Lower leg skin (tissue), 4 donors: ENCODE data around the gene LPXN. TPM values are rescaled to one million over a fixed set of nuclear protein-coding genes. Genes with fewer than 3 reads are reported as not detected.

Experiments
- DNase-seq, 2 donors: peaks; one replicate each; pipeline ENCODE4 v3.0.0-alpha.2; 2019; ENCODE audit warnings: low spot score in 2 of 2
- H3K4me3 ChIP-seq: fragments of 200-600 bp; sonication (generic); 2 replicates; pipeline ENCODE4 v1.5.1; 2017; ENCODE audit warnings: mild to moderate bottlenecking, low read depth; ENCODE audit not compliant: poor library complexity, severe bottlenecking
- CTCF ChIP-seq, 3 donors: fragments of 450-650 bp; IDR thresholded peaks; one replicate each; pipeline ENCODE4 v1.5.1; 2016; ENCODE audit warnings: antibody characterized with exemption in 3 of 3, mild to moderate bottlenecking in 3 of 3, moderate library complexity in 2 of 3
- POLR2A ChIP-seq, 2 donors: fragments of 450-650 bp; IDR thresholded peaks; one replicate each; pipeline ENCODE4 v1.6.1; 2016 to 2017; ENCODE audit warnings: antibody characterized with exemption in 2 of 2, mild to moderate bottlenecking in 1 of 2, moderate library complexity in 1 of 2
- WGBS, 2 donors: methylation state at CpG; one replicate each; pipeline ENCODE4 v1.1.5; 2018; 5-methylcytosine and 5-hydroxymethylcytosine counted together
- intact Hi-C: fragments of 100-400 bp; cut with DNase I; formaldehyde crosslinking; loops from one replicate; pipeline ENCODE4 v1.15.0; 2023; ENCODE audit warnings: low total_unique reads
- total RNA-seq, 4 donors: library from RNA; depleted of rRNA; stranded (reverse); fragments of >200 nt; gene quantifications; one replicate each; pipeline ENCODE4 v1.1.0, GENCODE V29; 2016

The LPXN gene
- total RNA-seq, 4 donors from 2014 or later = 4.1 to 7.7 (median 5.4) TPM

GRCh38 chr11:58549644-58550043 lies 26.0 kb downstream of the LPXN start:
- H3K4me3 ChIP-seq = no peak overlapping the region
- no peak for DNase-seq
- no peak for TF ChIP-seq CTCF (IDR thresholded peaks at IDR 0.05)
- TF ChIP-seq POLR2A (IDR thresholded peaks at IDR 0.05) = no peak
- 96% methylated on average over 7 of the region's 7 CpGs for WGBS, 2 donors
- intact Hi-C loops = no loop called here

GRCh38 chr11:58546841-58547240 lies 28.8 kb downstream of the LPXN start:
- intact Hi-C loops = no loop called here
- TF ChIP-seq CTCF (IDR thresholded peaks at IDR 0.05) (no peak), POLR2A (IDR thresholded peaks at IDR 0.05) (no peak)
- 80 to 92% methylated on average over 1 of the region's 1 CpG for WGBS, 2 donors
- DNase-seq = no peak
- H3K4me3 ChIP-seq = no peak overlapping the region

GRCh38 chr11:58531865-58532341 lies 43.8 kb downstream of the LPXN start:
- DNase-seq = no peak
- no peak overlapping the region for H3K4me3 ChIP-seq
- 98% methylated on average over 6 to 18 of the region's 25 CpGs for WGBS, 2 donors
- intact Hi-C loops = no loop called here
- TF ChIP-seq CTCF (IDR thresholded peaks at IDR 0.05) (no peak), POLR2A (IDR thresholded peaks at IDR 0.05) (no peak)

GRCh38 chr11:58530236-58530635 lies 45.4 kb downstream of the LPXN start:
- no peak for DNase-seq
- no peak overlapping the region for H3K4me3 ChIP-seq
- WGBS, 2 donors = 81 to 94% methylated on average over 3 of the region's 3 CpGs
- TF ChIP-seq CTCF (IDR thresholded peaks at IDR 0.05) (no peak), POLR2A (IDR thresholded peaks at IDR 0.05) (no peak)
- intact Hi-C loops = no loop called here

- intact Hi-C loops = no loop called here
- WGBS, 2 donors = 91 to 92% methylated on average over 6 of the region's 6 CpGs
- TF ChIP-seq POLR2A (IDR thresholded peaks at IDR 0.05) (no peak), CTCF (IDR thresholded peaks at IDR 0.05) (no peak)
- DNase-seq = no peak
- H3K4me3 ChIP-seq = no peak overlapping the region
These were observed 48.2 kb downstream of the LPXN start for GRCh38 chr11:58527429-58527828.

- intact Hi-C loops = no loop called here
- WGBS, 2 donors = 70 to 78% methylated on average over 3 of the region's 3 CpGs
- no peak overlapping the region for H3K4me3 ChIP-seq
- DNase-seq = no peak
- TF ChIP-seq CTCF (IDR thresholded peaks at IDR 0.05) (no peak), POLR2A (IDR thresholded peaks at IDR 0.05) (no peak)
These were observed 48.9 kb downstream of the LPXN start for GRCh38 chr11:58526721-58527120.
